ENCODE data around the gene C4orf50.

- no peak for TF ChIP-seq CTCF (IDR thresholded peaks at IDR 0.05; ENCODE audit: insufficient read depth, low read length)
- no peak for TF ChIP-seq REST (IDR thresholded peaks at IDR 0.05; ENCODE audit: insufficient replicate concordance, low read depth)
These were observed 30.0 kb downstream of the C4orf50 start for GRCh38 chr4:5988086-5988845.
